Measurements from ENCODE around the gene STIM2.

Gene STIM2

DNA sequence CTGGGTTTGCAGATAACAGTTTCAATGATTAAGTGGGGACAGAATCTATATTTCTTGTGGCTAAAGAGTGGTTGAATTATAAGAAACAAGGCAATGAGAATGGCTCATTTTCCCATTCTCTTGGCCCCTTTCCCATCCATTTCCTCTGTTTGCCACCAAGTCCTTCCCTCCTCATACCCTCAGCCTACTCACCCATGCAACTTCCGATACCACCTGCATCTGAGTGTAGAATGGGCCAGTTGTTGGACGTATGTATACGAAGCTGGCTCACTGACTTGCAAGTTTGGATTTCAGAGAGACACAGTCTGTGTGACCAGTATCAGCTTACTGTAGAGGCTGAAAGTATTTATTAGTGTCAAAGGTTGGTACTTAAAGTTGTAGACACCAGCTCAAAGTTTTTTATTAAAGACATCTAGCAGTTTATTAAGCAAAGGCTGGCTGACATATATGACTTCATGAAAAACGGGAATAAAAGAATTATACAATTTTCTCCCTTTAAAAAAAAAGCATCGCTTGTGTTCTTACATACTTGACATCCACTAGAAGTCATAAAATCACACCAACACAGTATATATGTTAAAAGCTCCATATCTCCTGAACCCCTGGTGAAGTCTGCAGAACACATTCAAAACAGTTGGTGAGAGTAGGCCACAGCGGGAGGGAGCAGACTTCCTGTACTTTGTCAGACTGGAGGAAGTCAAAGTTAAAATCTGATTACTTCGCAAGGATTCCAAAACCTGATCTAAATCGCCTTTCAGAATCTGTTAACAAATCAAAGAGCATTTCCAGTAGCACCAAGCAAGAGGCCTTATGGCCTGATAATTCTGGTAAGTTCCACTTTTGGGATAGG, 22.4 kb upstream of the STIM2 start:
- DNase-seq (ENCODE audit: low read depth, low spot score): no peak

DNA sequence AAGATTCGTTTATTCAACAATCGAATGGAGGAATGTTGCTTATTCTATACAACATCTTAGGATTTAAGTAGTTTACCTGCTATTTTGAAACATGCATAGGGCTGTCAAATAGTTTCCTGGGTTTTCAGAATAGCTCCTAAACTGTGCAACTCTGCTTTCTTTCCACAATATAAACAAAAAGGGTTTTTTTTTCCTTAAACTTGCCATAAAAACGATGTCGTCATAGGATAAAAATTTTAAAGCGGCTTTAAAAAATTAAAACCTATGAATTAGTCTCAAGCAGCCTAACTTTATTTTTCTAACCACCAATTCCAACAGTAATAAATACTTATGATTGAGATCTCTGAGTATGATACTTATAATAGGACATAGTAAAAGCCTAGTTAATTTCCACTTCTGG, 21.6 kb upstream of the STIM2 start:
- DNase-seq (ENCODE audit: low read depth, low spot score): no peak

DNA sequence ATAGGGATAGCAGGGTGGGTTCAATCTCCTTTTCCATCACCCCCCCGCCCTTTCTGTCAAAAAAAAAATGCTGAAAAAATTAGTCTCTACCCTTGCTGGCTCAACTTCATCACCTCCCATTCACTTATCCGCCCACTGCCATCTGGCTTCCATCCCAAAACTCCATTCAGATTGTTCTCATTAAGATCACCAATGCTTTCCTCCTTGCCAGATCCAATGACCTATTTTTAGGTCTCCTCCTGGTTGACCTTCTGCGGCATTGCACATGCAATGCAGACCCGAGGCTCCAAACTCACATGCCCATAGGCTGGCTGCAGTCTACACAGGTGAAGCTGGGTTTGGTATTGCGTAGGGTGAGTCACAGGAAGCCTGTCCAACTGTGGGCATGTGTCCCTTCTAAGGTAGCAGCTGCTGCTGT, 21.1 kb upstream of the STIM2 start:
- no peak for DNase-seq (ENCODE audit: low read depth, low spot score)

DNA sequence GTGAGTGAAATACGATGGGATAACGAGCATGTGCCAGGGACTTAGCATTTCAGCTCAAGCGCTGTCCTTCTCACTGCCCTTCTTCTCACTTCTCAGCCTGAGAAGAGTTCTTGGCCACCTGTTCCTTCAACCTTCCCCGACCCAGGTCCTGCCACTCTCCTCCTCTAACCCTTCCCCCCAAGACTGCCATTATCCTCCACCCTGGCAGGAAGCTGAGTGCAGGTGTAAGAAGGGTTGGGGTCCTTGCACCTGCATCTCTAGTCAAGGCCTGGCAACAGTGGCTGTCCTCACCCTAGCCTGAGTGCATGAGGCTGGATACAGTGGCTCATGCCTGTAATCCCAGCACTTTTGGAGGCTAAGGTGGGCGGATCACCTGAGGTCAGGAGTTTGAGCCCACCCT, 19.9 kb upstream of the STIM2 start:
- no peak for DNase-seq (ENCODE audit: low read depth, low spot score)

DNA sequence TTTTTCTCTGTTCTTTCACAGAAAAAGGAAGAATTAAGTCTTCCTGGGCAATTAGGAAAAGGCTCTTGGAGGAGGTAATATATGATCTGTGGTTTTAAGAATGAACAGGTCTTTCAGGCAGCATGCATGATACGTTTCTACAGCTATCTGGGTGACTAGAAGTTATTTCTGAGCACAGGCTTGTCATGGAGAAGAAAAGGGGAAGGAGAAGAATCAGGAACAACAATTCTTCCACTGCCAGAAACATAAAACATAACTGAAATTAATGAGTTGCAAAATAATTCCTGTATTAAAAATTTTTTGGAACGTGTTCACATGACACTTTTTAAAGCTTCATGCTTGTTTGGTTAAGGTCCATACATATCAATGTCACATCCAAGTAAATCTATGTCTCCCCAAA, 17.7 kb upstream of the STIM2 start:
- DNase-seq (ENCODE audit: low read depth, low spot score): no peak

DNA sequence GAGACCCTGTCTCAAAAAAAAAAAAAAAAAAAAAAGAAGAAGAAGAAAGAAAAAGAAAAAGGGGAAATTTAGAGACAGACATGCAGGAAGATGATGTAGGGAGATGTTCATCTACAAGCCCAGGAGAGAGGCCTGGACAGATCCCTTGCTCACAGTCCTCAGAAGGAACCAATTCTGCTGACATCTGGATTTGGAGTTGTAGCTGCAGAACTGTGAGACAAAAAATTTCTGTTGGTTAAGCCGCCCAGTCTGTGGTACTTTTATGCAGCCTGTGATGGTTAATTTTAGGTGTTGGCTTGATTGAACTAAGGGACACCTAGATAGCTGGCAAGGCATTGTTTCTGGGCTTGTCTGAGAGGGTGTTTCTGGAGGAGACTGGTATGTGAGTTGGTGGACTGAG, 10.1 kb upstream of the STIM2 start:
- DNase-seq (ENCODE audit: low read depth, low spot score): no peak

DNA sequence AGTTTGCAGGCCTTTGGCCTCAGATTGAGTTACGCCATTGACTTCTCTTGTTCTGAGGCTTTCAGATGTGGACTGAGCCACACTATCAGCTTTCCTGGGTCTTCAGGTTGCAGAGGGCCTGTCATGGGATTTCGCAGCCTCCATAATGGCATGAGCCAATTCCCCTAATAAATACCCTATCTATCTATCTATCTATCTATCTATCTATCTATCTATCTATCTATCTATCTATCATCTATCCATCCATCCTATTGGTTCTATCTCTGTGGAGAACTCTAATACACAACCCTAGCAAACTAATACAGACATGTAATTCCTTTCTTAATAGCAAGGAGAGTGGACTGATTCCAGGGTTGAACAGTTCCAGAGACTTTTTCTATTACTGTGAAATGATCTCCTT, 9.5 kb upstream of the STIM2 start:
- no peak for DNase-seq (ENCODE audit: low read depth, low spot score)

DNA sequence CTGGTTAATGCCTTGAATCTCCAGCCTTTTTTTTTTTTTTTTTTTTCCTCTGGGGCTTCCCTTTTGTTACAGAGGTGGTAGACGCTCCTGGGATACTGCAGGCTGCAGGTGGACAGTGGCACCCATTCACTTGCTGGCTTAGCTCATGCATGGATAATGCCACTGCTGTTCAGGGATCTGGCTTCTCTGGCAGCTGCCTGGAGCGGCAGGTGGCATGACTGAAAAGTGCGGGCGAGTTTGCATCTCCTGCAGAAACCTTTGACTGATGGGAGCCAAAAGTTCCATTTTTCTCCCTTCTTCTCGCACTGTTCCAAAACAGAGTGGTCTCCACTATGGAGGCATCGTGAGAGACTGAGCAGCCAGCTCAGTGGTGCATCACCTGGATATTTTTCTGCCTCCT, 5.9 kb upstream of the STIM2 start:
- no peak for DNase-seq (ENCODE audit: low read depth, low spot score)

DNA sequence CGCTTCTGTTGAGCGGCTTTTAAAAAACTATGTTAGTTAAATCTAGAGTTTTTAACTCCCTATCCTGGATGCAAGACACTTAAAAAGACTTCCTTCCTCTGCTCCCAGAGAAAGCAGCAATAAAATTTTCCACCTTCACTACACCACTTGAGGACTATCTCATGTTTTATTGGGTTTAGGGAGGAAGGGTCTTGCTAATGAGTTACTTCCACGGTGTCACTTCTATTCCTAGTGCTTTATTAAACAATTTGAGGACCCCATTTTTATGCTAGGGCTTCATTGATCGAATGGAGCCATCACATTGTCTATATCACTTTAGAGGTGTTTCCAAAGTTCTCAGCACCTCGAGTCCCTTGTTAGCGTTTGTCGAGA, 3.7 kb upstream of the STIM2 start:
- no peak for DNase-seq (ENCODE audit: low read depth, low spot score)

DNA sequence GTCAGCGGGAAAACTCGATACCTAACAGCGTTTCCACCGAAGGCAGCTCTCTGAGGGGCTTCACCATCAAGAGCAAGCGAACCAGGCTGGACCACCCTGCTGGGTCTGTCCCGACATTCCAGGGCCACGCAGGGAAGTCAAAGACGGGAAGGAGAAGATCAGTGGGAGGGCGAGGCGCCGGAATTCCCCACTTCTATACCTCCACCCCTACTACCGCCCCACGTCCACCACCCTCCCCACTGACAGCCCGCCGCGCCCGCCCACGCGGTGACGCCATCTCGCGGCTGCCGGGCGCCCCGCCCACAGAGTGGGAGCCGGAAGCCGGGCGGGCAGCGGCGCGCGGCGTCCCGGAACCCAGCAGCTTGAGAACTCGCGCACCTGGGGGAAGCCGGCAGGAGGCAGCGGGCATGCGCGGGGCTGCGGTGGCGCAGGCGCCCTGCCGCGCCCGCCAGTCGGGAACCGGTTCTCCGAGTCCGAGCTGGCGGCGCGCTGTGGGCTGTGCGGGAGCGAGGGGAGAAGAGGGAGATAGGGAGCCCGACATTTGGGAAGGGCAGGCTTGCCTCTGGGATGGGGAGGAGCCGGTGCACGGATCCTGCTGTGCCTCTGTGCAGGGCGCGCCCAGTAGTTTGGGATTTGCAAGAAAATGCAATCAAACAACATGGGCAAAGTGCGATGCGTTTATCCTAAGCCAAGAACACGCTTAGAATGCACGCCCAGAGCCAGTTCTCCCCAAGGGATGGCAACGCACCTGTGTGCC, 3.2 kb upstream of the STIM2 start:
- DNase-seq (ENCODE audit: low read depth, low spot score): no peak

DNA sequence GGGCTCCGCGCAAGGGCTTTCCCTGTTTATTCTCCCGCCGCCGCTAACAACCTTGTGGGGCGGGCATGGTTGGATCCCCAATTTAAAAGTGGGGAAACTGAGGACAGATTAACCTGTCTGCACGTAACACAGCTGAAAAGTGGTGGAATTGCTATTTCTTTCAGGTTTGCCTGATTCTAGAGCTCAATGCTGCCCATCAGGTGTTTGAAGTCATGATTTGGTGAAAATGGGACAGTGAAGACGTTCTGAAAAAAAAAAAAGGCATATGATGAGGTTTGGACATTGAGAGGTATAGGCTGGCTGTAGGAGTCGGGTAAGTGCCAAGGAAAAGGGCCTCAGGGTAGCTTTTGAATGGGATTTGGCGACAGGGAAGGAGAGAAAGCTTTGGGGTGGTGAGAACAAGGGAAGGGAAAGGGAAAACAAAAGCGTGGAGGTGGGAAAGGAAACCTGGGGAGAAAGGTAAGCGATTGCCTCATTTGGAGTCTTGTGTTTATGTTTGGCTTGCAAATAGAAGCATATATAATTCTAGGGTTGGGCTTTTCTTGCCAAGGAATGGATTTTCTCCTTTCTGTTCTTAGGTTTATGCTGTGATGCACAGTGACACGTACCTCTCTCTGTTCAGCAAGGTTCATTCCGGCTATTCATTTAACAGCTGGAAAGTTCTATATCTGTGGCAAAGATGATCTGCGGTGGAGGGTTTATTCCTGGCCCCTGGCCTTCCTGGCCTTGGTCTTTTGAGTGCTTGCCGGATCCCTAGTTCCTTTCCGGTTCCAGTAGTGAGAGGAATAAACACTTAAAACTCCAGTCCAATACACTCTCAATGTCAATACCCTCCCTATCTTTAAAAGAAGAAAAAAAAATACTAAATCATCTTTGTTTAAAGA, 2.4 kb upstream of the STIM2 start:
- no peak for DNase-seq (ENCODE audit: low read depth, low spot score)

DNA sequence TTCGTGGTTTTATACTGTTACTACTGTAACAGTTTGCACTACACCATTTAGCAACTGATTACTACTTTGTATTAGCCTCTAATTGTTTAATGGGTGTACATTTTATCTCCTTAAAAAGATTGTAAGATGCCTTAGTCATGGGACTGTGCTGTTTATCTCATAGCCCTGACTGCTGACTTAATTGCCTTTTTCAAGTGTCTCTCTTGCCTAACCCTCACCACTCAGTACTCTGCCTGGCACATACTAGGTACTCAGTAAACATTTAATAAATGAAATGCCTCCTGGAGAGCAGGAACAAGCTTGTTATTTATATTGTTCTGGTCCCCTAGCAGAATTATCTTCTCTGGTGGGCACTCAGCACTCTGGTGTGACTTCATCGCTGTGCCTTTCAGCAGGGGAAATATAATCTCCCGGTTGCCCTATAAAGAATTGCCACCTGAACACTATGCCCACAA, 1.7 kb upstream of the STIM2 start:
- DNase-seq (ENCODE audit: low read depth, low spot score): no peak

DNA sequence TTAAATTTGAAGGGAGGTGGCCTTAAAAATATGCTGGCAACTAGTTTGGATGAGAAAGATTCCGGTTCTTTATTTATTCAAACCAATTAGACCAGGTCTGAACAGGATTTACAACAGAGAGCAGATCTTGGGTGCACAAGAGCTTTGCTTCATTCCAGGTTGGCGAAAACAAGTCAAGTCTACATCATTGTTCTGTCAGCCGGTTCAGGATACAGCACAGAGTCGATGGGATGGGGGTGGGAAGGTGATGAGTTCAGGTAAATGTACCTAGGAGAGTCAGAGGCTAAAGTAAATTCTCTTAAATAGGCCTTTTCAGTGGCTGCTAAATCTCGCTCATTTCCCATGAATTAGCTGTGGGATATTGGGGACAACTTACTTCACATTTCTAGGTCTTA, 882 bp upstream of the STIM2 start:
- no peak for DNase-seq (ENCODE audit: low read depth, low spot score)

DNA sequence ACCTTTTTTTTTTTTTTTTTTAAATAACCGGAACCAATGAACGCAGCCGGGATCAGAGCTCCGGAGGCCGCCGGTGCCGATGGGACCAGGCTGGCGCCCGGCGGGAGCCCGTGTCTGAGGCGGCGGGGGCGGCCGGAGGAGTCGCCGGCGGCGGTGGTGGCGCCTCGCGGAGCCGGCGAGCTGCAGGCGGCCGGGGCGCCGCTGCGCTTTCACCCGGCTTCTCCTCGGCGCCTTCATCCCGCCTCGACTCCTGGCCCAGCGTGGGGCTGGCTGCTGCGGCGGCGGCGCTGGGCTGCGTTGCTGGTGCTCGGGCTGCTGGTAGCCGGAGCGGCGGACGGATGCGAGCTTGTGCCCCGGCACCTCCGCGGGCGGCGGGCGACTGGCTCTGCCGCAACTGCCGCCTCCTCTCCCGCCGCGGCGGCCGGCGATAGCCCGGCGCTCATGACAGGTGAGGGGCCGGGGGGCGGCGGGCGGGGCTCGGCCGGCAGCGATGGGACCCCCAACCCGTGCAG, 337 bp downstream of the STIM2 start:
- DNase-seq (ENCODE audit: low read depth, low spot score): no peak

DNA sequence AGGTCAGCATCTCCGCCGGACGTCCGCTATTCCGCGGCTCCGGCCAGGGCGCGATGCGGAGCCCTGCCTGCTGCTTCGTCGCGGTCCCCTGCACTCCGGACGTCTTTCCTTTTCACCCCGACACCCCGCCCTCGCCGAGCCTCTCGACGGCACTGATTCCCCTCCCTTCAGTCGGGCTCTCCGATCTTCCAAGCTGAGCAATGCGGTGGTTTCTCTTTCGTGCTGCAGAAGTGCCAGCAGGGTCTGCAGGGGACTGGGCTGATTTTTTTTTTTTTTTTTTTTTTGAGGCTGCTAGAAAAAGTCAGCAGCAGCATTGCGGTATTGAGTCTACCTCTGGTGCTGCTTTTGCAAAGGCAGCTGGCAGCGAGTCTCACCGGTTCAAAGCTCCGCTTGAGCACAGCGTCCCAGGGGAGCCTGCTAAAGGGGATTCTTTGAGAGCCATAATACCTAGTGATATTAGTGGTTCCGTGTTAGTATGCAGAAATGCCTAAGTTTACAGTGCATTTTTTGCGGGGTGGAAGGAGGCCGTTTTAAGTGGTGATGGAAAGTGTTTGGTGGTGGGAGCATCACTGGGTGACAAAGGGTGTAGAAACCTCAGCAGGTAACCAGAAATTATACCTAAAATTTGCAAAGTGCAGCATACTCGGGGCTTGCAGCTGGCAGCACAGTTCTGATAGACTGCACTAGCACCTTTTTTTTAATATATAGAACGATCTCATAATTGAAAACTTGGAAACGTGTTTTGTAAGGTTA, 969 bp downstream of the STIM2 start:
- no peak for DNase-seq (ENCODE audit: low read depth, low spot score)

DNA sequence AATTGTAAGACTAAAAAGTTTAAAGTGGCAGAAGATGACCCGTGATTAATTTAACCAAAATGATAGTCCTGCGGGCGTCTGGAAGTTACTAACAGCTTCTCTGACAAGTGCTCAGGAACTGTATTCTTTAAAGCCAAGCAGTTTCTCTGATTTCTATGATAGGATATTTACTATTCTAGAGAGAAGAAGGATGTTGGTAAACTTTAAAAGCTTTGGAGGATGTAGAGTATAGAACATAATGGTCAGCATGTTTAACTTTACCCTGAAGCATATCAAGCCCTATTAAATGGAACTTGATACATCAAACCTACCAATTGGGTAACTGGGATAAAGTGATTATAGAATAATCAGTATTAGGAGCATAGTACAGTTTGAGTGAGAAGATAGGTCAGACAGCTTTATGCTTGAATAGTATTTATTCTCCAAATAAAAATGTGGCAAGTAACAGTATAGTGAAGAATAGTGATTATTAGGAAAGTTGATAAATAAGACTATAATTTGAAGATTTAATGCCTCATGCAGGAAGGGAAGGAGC, 1.8 kb downstream of the STIM2 start:
- DNase-seq (ENCODE audit: low read depth, low spot score): no peak

DNA sequence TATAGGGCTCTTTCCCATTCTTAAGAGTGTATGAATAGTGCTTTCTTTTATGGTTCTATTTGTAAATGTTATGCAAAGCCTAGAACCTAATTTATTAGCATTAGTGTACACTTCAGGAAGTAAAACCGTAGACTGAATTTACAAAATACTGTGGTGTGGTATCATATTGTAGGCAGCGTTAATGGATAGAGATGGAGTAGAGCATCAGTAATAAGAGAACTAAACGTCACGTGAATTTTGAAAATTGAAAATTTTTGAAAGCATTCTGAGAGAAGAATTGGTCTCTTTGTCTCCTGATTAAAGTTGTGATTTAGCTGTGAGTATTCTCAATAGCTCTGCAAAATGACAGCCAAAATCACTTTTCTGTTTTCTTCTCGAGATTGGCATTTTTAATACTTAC, 2.9 kb downstream of the STIM2 start:
- no peak for DNase-seq (ENCODE audit: low read depth, low spot score)

DNA sequence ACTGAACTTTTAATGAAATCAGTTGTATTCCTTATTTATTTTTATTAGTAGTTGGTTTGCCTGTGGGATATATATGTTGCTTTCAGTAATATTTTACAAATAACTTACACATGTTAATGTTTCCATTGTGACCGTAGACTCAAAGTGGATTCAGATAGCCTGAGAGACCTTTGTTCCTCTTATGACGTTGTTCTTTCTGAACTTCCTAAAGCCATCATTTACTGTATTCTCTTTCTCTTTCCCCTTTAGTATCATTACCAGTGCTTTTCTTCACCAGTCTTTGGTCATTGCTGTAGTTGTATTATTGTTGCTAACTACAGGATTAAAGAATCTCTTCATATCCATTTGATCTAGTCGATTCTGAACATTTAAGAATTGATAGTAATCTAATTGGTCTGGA, 4.3 kb downstream of the STIM2 start:
- DNase-seq (ENCODE audit: low read depth, low spot score): no peak

DNA sequence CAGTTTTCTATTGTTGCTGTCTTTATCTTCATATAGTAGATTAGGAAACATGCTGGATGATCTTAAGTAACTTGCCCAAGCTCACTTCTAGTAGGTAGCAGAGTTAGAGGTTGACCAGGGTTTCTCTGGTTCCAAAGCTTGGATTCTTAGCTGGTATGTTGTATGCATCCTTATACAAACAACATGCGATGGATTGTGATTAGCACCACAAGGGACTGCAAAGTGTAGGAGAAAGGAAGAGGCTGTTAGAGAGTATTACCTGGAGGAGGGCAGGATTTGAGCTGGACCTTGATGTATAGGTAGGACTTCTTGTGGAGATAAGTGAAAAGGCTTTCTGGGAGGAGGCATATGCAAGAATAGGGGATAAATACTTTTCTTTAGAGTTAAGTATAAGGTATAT, 5.6 kb downstream of the STIM2 start:
- no peak for DNase-seq (ENCODE audit: low read depth, low spot score)

DNA sequence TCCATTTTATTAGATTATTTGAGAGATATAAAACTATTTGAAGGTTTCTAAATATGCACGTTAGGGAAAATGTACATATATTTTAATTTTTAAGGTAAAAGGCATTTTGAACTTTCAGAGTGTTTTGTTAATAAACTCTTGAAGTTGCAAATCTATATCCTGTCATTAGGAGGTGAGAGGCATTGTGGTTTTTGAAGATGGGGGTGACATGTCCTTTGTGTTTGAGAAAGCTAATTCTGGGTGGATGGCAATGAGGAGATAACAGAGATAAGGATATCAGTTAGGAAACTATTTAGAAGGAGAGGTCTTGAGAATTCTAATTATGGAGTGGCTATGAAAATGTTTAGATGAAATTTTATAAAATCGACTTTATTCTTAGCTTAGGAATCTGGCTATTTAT, 6.1 kb downstream of the STIM2 start:
- no peak for DNase-seq (ENCODE audit: low read depth, low spot score)

All from iPS DF 19.7 (cell line).